ENCODE data around the gene HSFY2.
"Not testable (repeated sequence)": the region's sequence is repeated elsewhere in the genome, so short reads cannot be mapped to it uniquely, and the experiment has no call there.

The HSFY2 gene, protein sequence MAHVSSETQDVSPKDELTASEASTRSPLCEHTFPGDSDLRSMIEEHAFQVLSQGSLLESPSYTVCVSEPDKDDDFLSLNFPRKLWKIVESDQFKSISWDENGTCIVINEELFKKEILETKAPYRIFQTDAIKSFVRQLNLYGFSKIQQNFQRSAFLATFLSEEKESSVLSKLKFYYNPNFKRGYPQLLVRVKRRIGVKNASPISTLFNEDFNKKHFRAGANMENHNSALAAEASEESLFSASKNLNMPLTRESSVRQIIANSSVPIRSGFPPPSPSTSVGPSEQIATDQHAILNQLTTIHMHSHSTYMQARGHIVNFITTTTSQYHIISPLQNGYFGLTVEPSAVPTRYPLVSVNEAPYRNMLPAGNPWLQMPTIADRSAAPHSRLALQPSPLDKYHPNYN

DNA sequence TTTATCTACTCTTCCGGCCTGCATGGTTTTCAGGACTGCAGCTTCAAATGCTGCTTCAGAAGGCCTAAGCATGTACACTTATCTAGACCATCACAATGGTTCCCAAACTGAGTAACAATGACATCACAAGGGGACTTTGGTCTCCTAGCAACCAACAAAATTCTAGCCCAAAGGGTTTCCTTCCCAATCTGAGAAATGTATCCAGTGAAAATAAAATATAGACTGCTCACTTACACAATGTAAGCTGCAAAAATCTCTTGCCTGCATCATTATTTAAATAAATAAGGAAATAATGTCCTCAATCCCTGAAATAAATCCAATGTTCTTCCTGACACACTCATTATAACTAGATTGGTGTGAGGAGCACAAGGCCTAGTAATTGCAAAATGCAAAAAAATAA is at the start of gene HSFY2:
HSFY2 (minus strand) TSS at position 101 of the 400 bp plus-strand sequence. CDS start 117 bp downstream, outside the sequence.
- not testable (repeated sequence) for DNase-seq (ENCODE audit: low read depth in 1 of 2, low spot score in 1 of 2)

DNA sequence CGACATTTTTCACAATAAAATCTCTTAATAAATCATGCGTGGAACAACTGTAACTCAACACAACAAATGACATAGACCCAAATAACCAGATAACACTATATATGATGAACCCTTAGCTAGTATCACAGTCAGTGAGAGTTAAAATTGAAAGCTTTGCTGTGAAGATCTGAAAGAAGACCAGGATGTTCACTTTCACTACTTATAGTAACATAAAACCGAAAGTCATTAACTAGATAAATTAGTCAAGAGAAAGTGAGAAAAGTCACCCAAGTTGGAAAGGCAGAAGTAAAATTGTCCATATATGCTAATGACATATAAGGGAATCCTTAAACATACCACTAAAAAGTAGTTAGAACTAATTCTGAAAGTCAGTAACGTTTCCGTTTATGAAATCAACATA is 42.2 kb upstream of the HSFY2 start:
- not testable (repeated sequence) for DNase-seq (ENCODE audit: low read depth in 1 of 2, low spot score in 1 of 2)

DNA sequence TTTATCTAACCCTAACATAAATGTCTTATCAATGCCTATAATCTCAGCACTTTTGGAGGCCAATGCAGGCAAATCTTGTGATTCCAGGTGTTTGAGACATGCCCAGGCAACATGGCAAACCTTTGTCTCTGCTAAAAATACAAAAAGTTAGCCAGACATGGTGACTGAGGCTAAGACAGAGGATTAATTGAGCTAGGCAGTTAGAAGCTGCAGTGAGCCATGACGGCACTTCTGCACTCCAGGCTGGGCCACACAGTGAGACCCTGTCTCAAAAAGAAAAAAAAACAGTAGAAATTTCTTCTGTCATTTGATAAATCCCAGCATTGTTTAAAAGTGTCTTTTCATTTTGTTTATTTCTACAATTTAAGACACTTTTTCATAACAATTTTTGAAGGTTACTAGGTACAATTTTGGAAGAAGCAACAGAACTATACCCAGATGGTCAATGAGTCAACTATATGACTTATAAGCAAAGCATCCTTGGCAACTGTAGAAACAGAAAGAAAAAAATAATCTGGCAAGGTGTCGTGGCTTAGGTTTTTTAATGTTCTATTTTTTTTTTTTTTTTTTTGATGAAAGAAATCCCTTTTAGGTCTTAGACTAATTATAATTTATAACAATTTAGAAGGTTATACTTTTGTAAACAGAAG is 15.3 kb upstream of the HSFY2 start:
- not testable (repeated sequence) for DNase-seq (ENCODE audit: low read depth in 1 of 2, low spot score in 1 of 2)

DNA sequence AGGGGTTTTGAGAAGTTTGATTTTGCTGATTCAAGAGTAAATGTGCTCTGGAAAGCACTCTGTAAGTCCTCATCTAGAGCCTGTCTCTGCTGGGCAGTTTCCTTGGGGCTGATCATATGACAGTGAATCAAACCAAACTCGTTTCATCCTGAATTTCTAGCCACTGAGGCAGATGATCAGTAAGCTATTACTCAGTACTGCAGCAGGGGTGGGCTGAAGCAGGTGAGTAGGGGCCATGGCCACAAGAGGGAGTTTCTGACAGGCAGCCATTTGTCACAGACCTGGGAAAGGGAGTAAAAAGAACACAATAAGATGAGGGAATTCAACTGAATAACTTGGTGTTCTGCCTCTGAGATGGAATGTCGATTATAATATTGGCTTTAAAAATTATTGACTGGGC is 19.5 kb downstream of the HSFY2 start:
- DNase-seq (ENCODE audit: low read depth in 1 of 2, low spot score in 1 of 2) = not testable (repeated sequence)

DNA sequence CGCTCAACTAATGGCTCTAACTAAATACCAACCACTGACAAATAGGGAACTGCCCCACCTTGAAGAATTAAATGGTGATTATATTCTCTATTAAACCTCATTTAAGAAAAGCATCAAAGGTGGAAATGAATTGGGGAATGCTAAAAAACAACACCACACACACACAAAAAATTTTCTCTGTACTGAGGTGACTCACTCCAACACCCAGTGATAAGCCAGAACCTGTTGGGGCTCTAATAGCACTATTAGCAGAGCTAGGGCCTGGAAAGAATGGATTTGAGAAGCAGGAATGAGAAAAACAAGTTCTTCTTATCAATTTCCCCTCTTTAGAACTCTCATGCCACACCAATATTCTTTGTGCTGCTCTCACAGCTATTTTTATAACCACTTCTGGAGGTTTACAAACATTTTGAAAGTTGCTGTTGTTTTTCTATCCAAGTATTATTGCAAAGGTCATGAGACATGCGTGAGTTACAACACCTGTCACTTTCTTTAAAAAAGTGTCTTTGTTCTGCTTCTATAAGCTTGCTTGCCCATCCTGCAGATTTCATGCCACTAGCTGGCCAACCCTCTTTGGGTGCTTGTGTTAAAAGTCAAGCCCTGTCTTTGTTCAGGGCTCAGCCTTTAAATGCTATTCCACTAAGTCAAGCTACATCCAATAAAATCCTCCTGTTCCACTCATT is 20.3 kb downstream of the HSFY2 start:
- not testable (repeated sequence) for DNase-seq (ENCODE audit: low read depth in 1 of 2, low spot score in 1 of 2)

DNA sequence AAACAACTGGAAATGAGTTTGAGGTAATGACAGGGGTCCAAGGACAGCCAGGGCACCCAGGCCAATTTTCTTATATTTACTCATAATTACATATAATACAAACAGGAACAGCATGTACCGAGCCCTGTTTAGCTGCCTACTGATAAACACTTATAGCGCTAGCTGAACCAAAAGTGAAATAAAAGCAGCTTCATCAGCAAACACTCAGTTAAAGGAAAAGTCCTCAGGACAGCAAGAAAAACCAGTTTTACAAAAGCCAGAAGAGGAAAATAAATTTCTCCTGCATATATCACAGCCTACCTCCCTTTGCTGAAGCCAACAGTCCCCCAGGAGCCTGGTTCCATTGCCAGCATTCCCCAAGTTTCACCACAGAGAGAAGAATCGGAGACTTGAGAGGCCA is 49.8 kb downstream of the HSFY2 start:
- not testable (repeated sequence) for DNase-seq (ENCODE audit: low read depth in 1 of 2, low spot score in 1 of 2)

Measured in stimulated activated CD4-positive, alpha-beta T cell treated with anti-CD3 and anti-CD28 coated beads, Interleukin-15, amount 100 ng/mL, for 1 hour (primary cell).